Measurements from ENCODE around the gene CDK17. TPM values are rescaled to one million over a fixed set of nuclear protein-coding genes. Genes with fewer than 3 reads are reported as not detected.

The CDK17 gene
- total RNA-seq, 1 experiment from 2014 or later = 23.9 TPM

GRCh38 chr12:96230646-96231045, 169.6 kb downstream of the CDK17 start:
- Histone ChIP-seq H3K9ac (ENCODE audit: low read length) (no peak overlapping the region), H3K4me3 (ENCODE audit: low read length) (no peak overlapping the region), H3K4me2 (ENCODE audit: low read length) (no peak overlapping the region), H3K4me1 (ENCODE audit: insufficient read depth, low read length) (no peaks in the 10 kb centered on the region), H2AFZ (ENCODE audit: low read length) (no peak overlapping the region), H4K20me1 (ENCODE audit: low read length) (no peaks in the 10 kb centered on the region), H3K9me3 (ENCODE audit: low read length) (no peaks in the 10 kb centered on the region), H3K27me3 (ENCODE audit: low read length) (no peaks in the 10 kb centered on the region), H3K9me2 (replicated peaks; ENCODE audit: low read length) (no peaks in the 10 kb centered on the region), H3K27ac (ENCODE audit: low read length) (no peak overlapping the region), H3F3A (ENCODE audit: low read length, unreplicated experiment) (no peaks in the 10 kb centered on the region), H3K79me2 (ENCODE audit: low read length) (peaks cover 15% of the 10 kb centered on the region; the same call in 1 of the 2 replicates), H3K36me3 (ENCODE audit: low read depth, low read length) (peaks cover 4% of the 10 kb centered on the region)
- ATAC-seq (no peak), DNase-seq (no peak)
- ChIA-PET CTCF (no interaction called here), POLR2A (ENCODE audit: unreplicated experiment) (interaction anchor here (0.7 kb wide), 1 partner anchor 167 kb away, joined by 3 read pairs; no protein-coding TSS in a partner anchor)
- TF ChIP-seq EZH2phosphoT487 (IDR thresholded peaks at IDR 0.05; ENCODE audit: borderline replicate concordance, low read length) = no peak
- no peak for TF ChIP-seq EZH2 (IDR thresholded peaks at IDR 0.05; ENCODE audit: low read length, unreplicated experiment)
- no peak for TF ChIP-seq CTCF (conservative IDR thresholded peaks at IDR 0.05; ENCODE audit: low read depth, low read length)
- no TSS peak for BruUV-seq (replicated peaks)
- intact Hi-C loops (cut with micrococcal nuclease) = no loop called here

GRCh38 chr12:96228566-96229248, 171.5 kb downstream of the CDK17 start:
- ChIA-PET POLR2A (ENCODE audit: unreplicated experiment) (no interaction called here), CTCF (no interaction called here)
- H3K9me2 ChIP-seq (replicated peaks; ENCODE audit: low read length) = no peaks in the 10 kb centered on the region
- no peaks in the 10 kb centered on the region for H3K4me1 ChIP-seq (ENCODE audit: insufficient read depth, low read length)
- no peak overlapping the region for H2AFZ ChIP-seq (ENCODE audit: low read length)
- BruUV-seq (replicated peaks) = no TSS peak
- TF ChIP-seq CTCF (conservative IDR thresholded peaks at IDR 0.05; ENCODE audit: low read depth, low read length) (no peak), EZH2phosphoT487 (IDR thresholded peaks at IDR 0.05; ENCODE audit: borderline replicate concordance, low read length) (no peak), EZH2 (IDR thresholded peaks at IDR 0.05; ENCODE audit: low read length, unreplicated experiment) (no peak)
- H3K36me3 ChIP-seq (ENCODE audit: low read depth, low read length) = peaks cover 15% of the 10 kb centered on the region
- no peaks in the 10 kb centered on the region for H3K9me3 ChIP-seq (ENCODE audit: low read length)
- peaks cover 11% of the 10 kb centered on the region; the same call in 1 of the 2 replicates for H3K79me2 ChIP-seq (ENCODE audit: low read length)
- H3F3A ChIP-seq (ENCODE audit: low read length, unreplicated experiment) = no peaks in the 10 kb centered on the region
- no peak for DNase-seq
- no peak overlapping the region for H3K9ac ChIP-seq (ENCODE audit: low read length)
- intact Hi-C loops (cut with micrococcal nuclease) = no loop called here
- H3K27ac ChIP-seq (ENCODE audit: low read length) = no peak overlapping the region
- no peak for ATAC-seq
- H4K20me1 ChIP-seq (ENCODE audit: low read length) = no peaks in the 10 kb centered on the region
- no peak overlapping the region for H3K4me3 ChIP-seq (ENCODE audit: low read length)
- H3K4me2 ChIP-seq (ENCODE audit: low read length) = no peak overlapping the region
- no peaks in the 10 kb centered on the region for H3K27me3 ChIP-seq (ENCODE audit: low read length)

Other genes with a start within 250 kb of the CDK17 start
- gene ELK3, start 206.1 kb downstream of the CDK17 start, total RNA-seq (2014; rRNA removed) = 16.2 and 16.9 TPM in 2 replicates
- 0.77 and 1.1 TPM in 2 replicates for gene CFAP54, start 89.1 kb upstream of the CDK17 start, total RNA-seq (2014; rRNA removed)

All from PC-3 (cell line).